HG02763 (cell line): Measurements from ENCODE around the gene SMTNL2.

Experiments
- ATAC-seq: cut with Tn5 transposase; IDR thresholded peaks from one replicate; pipeline ENCODE4 v1.9.1; 2021; ENCODE audit warnings: mild to moderate bottlenecking, moderate library complexity; ENCODE audit not compliant: unreplicated experiment

SMTNL2 gene

GRCh38 chr17:4545217-4545951 is 38.9 kb upstream of the SMTNL2 start:
- no peak for ATAC-seq

GRCh38 chr17:4547118-4547906 is 37.0 kb upstream of the SMTNL2 start:
- no peak for ATAC-seq

GRCh38 chr17:4548061-4548461 is 36.3 kb upstream of the SMTNL2 start:
- ATAC-seq, result no peak

- no peak for ATAC-seq
Measured at GRCh38 chr17:4548721-4549531, 35.4 kb upstream of the SMTNL2 start.

- no peak for ATAC-seq
Measured at GRCh38 chr17:4549781-4550533, 34.4 kb upstream of the SMTNL2 start.

- ATAC-seq, result no peak
Measured at GRCh38 chr17:4550534-4551039, 33.7 kb upstream of the SMTNL2 start.

GRCh38 chr17:4551141-4551540 is 33.2 kb upstream of the SMTNL2 start:
- ATAC-seq, result no peak

GRCh38 chr17:4551796-4552525 is 32.4 kb upstream of the SMTNL2 start:
- no peak for ATAC-seq

GRCh38 chr17:4553669-4554068 is 30.7 kb upstream of the SMTNL2 start:
- ATAC-seq, result no peak

GRCh38 chr17:4554441-4554996 is 29.8 kb upstream of the SMTNL2 start:
- ATAC-seq, result no peak

- ATAC-seq, result peak; percentile 87
Measured at GRCh38 chr17:4554997-4555799, 29.1 kb upstream of the SMTNL2 start, which contains the start of gene MYBBP1A. TSS of gene MYBBP1A (minus strand) at chr17:4555384. CDS start at chr17:4555324, 60 bp downstream.

- no peak for ATAC-seq
Measured at GRCh38 chr17:4555873-4556759, 28.2 kb upstream of the SMTNL2 start.

GRCh38 chr17:4556996-4557395 is 27.3 kb upstream of the SMTNL2 start:
- no peak for ATAC-seq

GRCh38 chr17:4557626-4558346 is 26.5 kb upstream of the SMTNL2 start:
- no peak for ATAC-seq

GRCh38 chr17:4558347-4558971 is 25.9 kb upstream of the SMTNL2 start:
- no peak for ATAC-seq

- no peak for ATAC-seq
Measured at GRCh38 chr17:4559139-4559791, 25.1 kb upstream of the SMTNL2 start.
